Measurements from ENCODE around the gene GNPTAB. TPM values are rescaled to one million over a fixed set of nuclear protein-coding genes. Genes with fewer than 3 reads are reported as not detected.

Gene GNPTAB
- total RNA-seq, 1 donor from 2014 or later, result 46.0 TPM

- DNase-seq (ENCODE audit: low spot score), result peak; percentile 51
These were observed 57.1 kb downstream of the GNPTAB start for GRCh38 chr12:101773650-101774162.

- DNase-seq (ENCODE audit: low spot score), result peak; percentile 13
These were observed 58.6 kb downstream of the GNPTAB start for GRCh38 chr12:101772012-101772775.

- DNase-seq (ENCODE audit: low spot score), result no peak
These were observed 60.9 kb downstream of the GNPTAB start for GRCh38 chr12:101769865-101770264.

GRCh38 chr12:101768781-101769180, 62.0 kb downstream of the GNPTAB start:
- DNase-seq (ENCODE audit: low spot score), result no peak

GRCh38 chr12:101767537-101767936, 63.2 kb downstream of the GNPTAB start:
- no peak for DNase-seq (ENCODE audit: low spot score)

- DNase-seq (ENCODE audit: low spot score), result peak; percentile 63
These were observed 66.5 kb downstream of the GNPTAB start for GRCh38 chr12:101764051-101764792.

- DNase-seq (ENCODE audit: low spot score), result no peak
These were observed 67.4 kb downstream of the GNPTAB start for GRCh38 chr12:101763246-101763931.

GRCh38 chr12:101761781-101762180, 69.0 kb downstream of the GNPTAB start:
- no peak for DNase-seq (ENCODE audit: low spot score)

GRCh38 chr12:101761350-101761749, 69.4 kb downstream of the GNPTAB start:
- no peak for DNase-seq (ENCODE audit: low spot score)

GRCh38 chr12:101759396-101760047, 71.2 kb downstream of the GNPTAB start:
- DNase-seq (ENCODE audit: low spot score), result peak; percentile 14

- no peak for DNase-seq (ENCODE audit: low spot score)
These were observed 80.6 kb downstream of the GNPTAB start for GRCh38 chr12:101750152-101750551.

GRCh38 chr12:101749657-101750056, 81.1 kb downstream of the GNPTAB start:
- no peak for DNase-seq (ENCODE audit: low spot score)

GRCh38 chr12:101748907-101749306, 81.9 kb downstream of the GNPTAB start:
- DNase-seq (ENCODE audit: low spot score), result no peak

- no peak for DNase-seq (ENCODE audit: low spot score)
These were observed 83.1 kb downstream of the GNPTAB start for GRCh38 chr12:101747697-101748096.

GRCh38 chr12:101746661-101747060, 84.1 kb downstream of the GNPTAB start:
- DNase-seq (ENCODE audit: low spot score), result no peak

GRCh38 chr12:101746196-101746595, 84.6 kb downstream of the GNPTAB start:
- no peak for DNase-seq (ENCODE audit: low spot score)

GRCh38 chr12:101745481-101745880, 85.3 kb downstream of the GNPTAB start:
- no peak for DNase-seq (ENCODE audit: low spot score)

GRCh38 chr12:101743724-101744472, 86.9 kb downstream of the GNPTAB start:
- no peak for DNase-seq (ENCODE audit: low spot score)

GRCh38 chr12:101743242-101743641, 87.5 kb downstream of the GNPTAB start:
- DNase-seq (ENCODE audit: low spot score), result no peak

- no peak for DNase-seq (ENCODE audit: low spot score)
These were observed 89.8 kb downstream of the GNPTAB start for GRCh38 chr12:101740980-101741379.

GRCh38 chr12:101740566-101740965, 90.2 kb downstream of the GNPTAB start:
- DNase-seq (ENCODE audit: low spot score), result no peak

Measured in umbilical cord (tissue), 2 donors.